IMR-90 (cell line): ENCODE data around the gene TESK2. TPM values are rescaled to one million over a fixed set of nuclear protein-coding genes. Genes with fewer than 3 reads are reported as not detected.
A peak's percentile ranks its signal among the peaks of the same experiment; 100 is the strongest.

Experiments
- ATAC-seq: fragments of 200-7000 bp; cut with Tn5 transposase; 2 replicates; pipeline ENCODE4 v1.9.1; 2020; ENCODE audit warnings: low read depth, mild to moderate bottlenecking, moderate library complexity
- BruUV-seq: library from RNA; stranded (reverse); fragments of 400-500 nt; replicated peaks from 2 replicates; lab custom pipeline; 2021; lab: Mats Ljungman, UMichigan
- CTCF ChIA-PET: fragments of 300-600 bp; formaldehyde crosslinking; extraction: SDS; loops from one replicate; lab custom pipeline; 2021; ENCODE audit warnings: antibody characterized with exemption; lab: Yijun Ruan, JAX
- POLR2A ChIA-PET: fragments of 300-600 bp; sonication (Branson Sonifier 250); formaldehyde crosslinking; loops from one replicate; lab custom pipeline; 2022; ENCODE audit warnings: antibody characterized with exemption; ENCODE audit not compliant: unreplicated experiment; lab: Charles Lee
- DNase-seq: peaks from one replicate; pipeline ENCODE4 v3.0.0; 2013
- H2AFZ ChIP-seq: replicated peaks from 2 replicates; pipeline ENCODE3; 2013; ENCODE audit warnings: low read length, mild to moderate bottlenecking; ENCODE audit not compliant: poor library complexity
- H2AK5ac ChIP-seq: 2 replicates; pipeline ENCODE4 v1.6.1; 2013; ENCODE audit warnings: low read depth, low read length, inconsistent platforms
- H2AK9ac ChIP-seq: replicated peaks from 2 replicates; pipeline ENCODE3; 2013; ENCODE audit warnings: mild to moderate bottlenecking, low read depth, low read length, moderate library complexity; ENCODE audit not compliant: poor library complexity
- H2BK120ac ChIP-seq: 2 replicates; pipeline ENCODE4 v1.6.1; 2013; ENCODE audit warnings: low read depth, low read length, inconsistent platforms
- H2BK15ac ChIP-seq: 3 replicates; pipeline ENCODE4 v1.6.1; 2013; ENCODE audit warnings: low read depth, low read length, inconsistent platforms
- H2BK20ac ChIP-seq: 2 replicates; pipeline ENCODE4 v1.6.1; 2013; ENCODE audit warnings: low read depth, mild to moderate bottlenecking, inconsistent platforms, low read length, moderate library complexity
- H2BK5ac ChIP-seq: 2 replicates; pipeline ENCODE4 v1.6.1; 2013; ENCODE audit warnings: mild to moderate bottlenecking, low read depth, low read length, inconsistent platforms; ENCODE audit not compliant: poor library complexity, severe bottlenecking
- H3K14ac ChIP-seq: replicated peaks from 2 replicates; pipeline ENCODE4 v1.6.1; 2013; ENCODE audit warnings: low read depth, low read length, inconsistent platforms
- H3K18ac ChIP-seq: 2 replicates; pipeline ENCODE4 v1.6.1; 2013; ENCODE audit warnings: low read depth, low read length, control low read depth
- H3K23ac ChIP-seq: 2 replicates; pipeline ENCODE4 v1.6.1; 2013; ENCODE audit warnings: low read depth, low read length, inconsistent platforms
- H3K27ac ChIP-seq: 2 replicates; pipeline ENCODE4 v1.5.1; 2013; ENCODE audit warnings: mild to moderate bottlenecking, control low read depth, low read length; ENCODE audit not compliant: insufficient read depth
- H3K27me3 ChIP-seq: 2 replicates; pipeline ENCODE4 v1.6.1; 2013; ENCODE audit warnings: low read length; ENCODE audit not compliant: control insufficient read depth, insufficient read depth
- H3K36me3 ChIP-seq: 2 replicates; pipeline ENCODE4 v1.6.1; 2013; ENCODE audit warnings: low read length, mixed read lengths; ENCODE audit not compliant: control insufficient read depth, insufficient read depth
- H3K4ac ChIP-seq: 2 replicates; pipeline ENCODE4 v1.6.1; 2013; ENCODE audit warnings: low read depth, low read length, inconsistent platforms
- H3K4me1 ChIP-seq: 2 replicates; pipeline ENCODE4 v1.6.1; 2013; ENCODE audit warnings: low read length, mixed read lengths; ENCODE audit not compliant: control insufficient read depth, insufficient read depth
- H3K4me2 ChIP-seq: 2 replicates; pipeline ENCODE4 v1.6.1; 2013; ENCODE audit warnings: low read depth, mild to moderate bottlenecking, control low read depth, low read length, moderate library complexity
- H3K4me3 ChIP-seq: 2 replicates; pipeline ENCODE4 v1.5.1; 2013; ENCODE audit warnings: low read depth, mild to moderate bottlenecking, control low read depth, low read length, moderate library complexity; ENCODE audit not compliant: insufficient read depth
- H3K56ac ChIP-seq: 2 replicates; pipeline ENCODE4 v1.6.1; 2013; ENCODE audit warnings: low read length, inconsistent platforms; ENCODE audit not compliant: insufficient read depth; ENCODE audit errors: extremely low read depth
- H3K79me1 ChIP-seq, 2 experiments: 2 replicates each; pipeline ENCODE4 v1.6.1; 2013; ENCODE audit warnings: low read length in 2 of 2, inconsistent platforms in 1 of 2, low read depth in 1 of 2
- H3K9ac ChIP-seq: 2 replicates; pipeline ENCODE4 v1.6.1; 2013; ENCODE audit warnings: low read depth, low read length, control low read depth
- H3K9me1 ChIP-seq: 2 replicates; pipeline ENCODE4 v1.6.1; 2013; ENCODE audit warnings: low read length, inconsistent platforms; ENCODE audit not compliant: insufficient read depth
- H3K9me3 ChIP-seq: 2 replicates; pipeline ENCODE4 v1.6.1; 2013; ENCODE audit warnings: low read length; ENCODE audit not compliant: control insufficient read depth, insufficient read depth
- H4K20me1 ChIP-seq: 2 replicates; pipeline ENCODE4 v1.6.1; 2013; ENCODE audit warnings: low read length, inconsistent platforms; ENCODE audit not compliant: insufficient read depth
- H4K5ac ChIP-seq: 2 replicates; pipeline ENCODE4 v1.6.1; 2013; ENCODE audit warnings: mild to moderate bottlenecking, low read depth, low read length, control low read depth
- H4K8ac ChIP-seq, 2 experiments: 2 replicates each; pipeline ENCODE4 v1.6.1; 2013; ENCODE audit warnings: low read depth in 2 of 2, low read length in 2 of 2, control low read depth in 1 of 2, inconsistent platforms in 1 of 2
- H4K91ac ChIP-seq: 2 replicates; pipeline ENCODE4 v1.6.1; 2013; ENCODE audit warnings: low read depth, low read length, inconsistent platforms; ENCODE audit not compliant: insufficient read depth
- BHLHE40 ChIP-seq: fragments of 150-350 bp; IDR thresholded peaks from 2 replicates; pipeline ENCODE4 v1.6.1; 2016; ENCODE audit warnings: mild to moderate bottlenecking, low read depth, low read length
- CEBPB ChIP-seq: IDR thresholded peaks from 2 replicates; pipeline ENCODE4 v1.6.1; 2012; ENCODE audit warnings: low read depth, low read length, improper control_type of control experiment
- CHD1 ChIP-seq: IDR thresholded peaks from 2 replicates; pipeline ENCODE4 v1.6.1; 2012; ENCODE audit warnings: low read depth, low read length, improper control_type of control experiment
- FOS ChIP-seq: fragments of 150-350 bp; IDR thresholded peaks from 2 replicates; pipeline ENCODE4 v1.6.1; 2016; ENCODE audit warnings: low read depth, low read length
- MAZ ChIP-seq: IDR thresholded peaks from 2 replicates; pipeline ENCODE4 v1.6.1; 2012; ENCODE audit warnings: low read depth, mild to moderate bottlenecking, low read length, improper control_type of control experiment, moderate library complexity, borderline replicate concordance
- MXI1 ChIP-seq: IDR thresholded peaks from 2 replicates; pipeline ENCODE4 v1.6.1; 2012; ENCODE audit warnings: low read depth, mild to moderate bottlenecking, low read length, moderate library complexity, borderline replicate concordance
- NFE2L2 ChIP-seq: fragments of 150-350 bp; IDR thresholded peaks from 2 replicates; pipeline ENCODE4 v1.6.1; 2016; ENCODE audit warnings: low read depth, mild to moderate bottlenecking, low read length
- POLR2A ChIP-seq: IDR thresholded peaks from 2 replicates; pipeline ENCODE4 v1.6.1; 2012; ENCODE audit warnings: mild to moderate bottlenecking, low read depth, low read length
- RAD21 ChIP-seq: IDR thresholded peaks from 2 replicates; pipeline ENCODE4 v1.6.1; 2012; ENCODE audit warnings: low read length, improper control_type of control experiment
- RCOR1 ChIP-seq: IDR thresholded peaks from 2 replicates; pipeline ENCODE4 v1.6.1; 2012; ENCODE audit warnings: mild to moderate bottlenecking, low read length, improper control_type of control experiment; ENCODE audit not compliant: insufficient replicate concordance
- RFX5 ChIP-seq: IDR thresholded peaks from 2 replicates; pipeline ENCODE4 v1.8.0; 2012; ENCODE audit warnings: low read depth, mild to moderate bottlenecking, low read length, moderate library complexity
- SMC3 ChIP-seq: fragments of 150-350 bp; IDR thresholded peaks from 2 replicates; pipeline ENCODE4 v1.6.1; 2016; ENCODE audit warnings: low read depth, mild to moderate bottlenecking, antibody characterized with exemption, low read length, moderate library complexity
- WGBS, 2 experiments: methylation state at CpG; one replicate each; pipeline versions ENCODE4 v1.1.5 to v1.1.7; 2013; ENCODE audit warnings: missing lambda C conversion rate in 2 of 2; ENCODE audit not compliant: insufficient read length in 1 of 2; ENCODE audit errors: extremely low coverage in 2 of 2; 5-methylcytosine and 5-hydroxymethylcytosine counted together
- dilution Hi-C: fragments of 300-500 bp; cut with HindIII; formaldehyde crosslinking; loops from one replicate; pipeline ENCODE4 v1.14.3; 2018; ENCODE audit warnings: low sequenced_read_pairs; ENCODE audit not compliant: unreplicated experiment
- in situ Hi-C: fragments of 300-500 bp; cut with MboI; formaldehyde crosslinking; loops from 3 replicates; pipeline ENCODE4 v1.14.3; 2019; ENCODE audit warnings: low sequenced_read_pairs, inconsistent platforms, mixed read lengths
- intact Hi-C: fragments of 100-400 bp; cut with micrococcal nuclease; formaldehyde crosslinking; loops from 2 replicates; pipeline ENCODE4 v1.10.0; 2022
- polyA plus RNA-seq, 3 experiments: library from polyadenylated mRNA; depleted of rRNA; stranded (reverse); fragments of >200 nt; gene quantifications; 2 replicates each; pipeline ENCODE4 v1.2.3, GENCODE V29; 2012; ENCODE audit warnings: low replicate concordance in 1 of 3
- total RNA-seq: library from RNA; depleted of rRNA; stranded (reverse); fragments of >200 nt; gene quantifications from 2 replicates; pipeline ENCODE4 v1.2.3, GENCODE V29; 2012
- TF ChIP-seq, protein P1 (sequence below): fragments of 150-350 bp; IDR thresholded peaks from 2 replicates; pipeline ENCODE4 v1.6.1; 2017; ENCODE audit warnings: mild to moderate bottlenecking, antibody characterized with exemption, low read length, low read depth
- TF ChIP-seq, protein P2 (sequence below): conservative IDR thresholded peaks from 2 replicates; pipeline ENCODE4 v1.5.1; 2012; ENCODE audit warnings: mild to moderate bottlenecking, low read depth, low read length, improper control_type of control experiment
- TF ChIP-seq, protein P3 (sequence below): fragments of 150-350 bp; IDR thresholded peaks from 2 replicates; pipeline ENCODE4 v1.6.1; 2016; ENCODE audit warnings: low read depth, mild to moderate bottlenecking, low read length, moderate library complexity, borderline replicate concordance

TESK2 gene
- total and polyA plus RNA-seq, 2 of the 4 experiments (the other 2 are of a cell fraction) = 0.90 to 1.3 TPM

DNA sequence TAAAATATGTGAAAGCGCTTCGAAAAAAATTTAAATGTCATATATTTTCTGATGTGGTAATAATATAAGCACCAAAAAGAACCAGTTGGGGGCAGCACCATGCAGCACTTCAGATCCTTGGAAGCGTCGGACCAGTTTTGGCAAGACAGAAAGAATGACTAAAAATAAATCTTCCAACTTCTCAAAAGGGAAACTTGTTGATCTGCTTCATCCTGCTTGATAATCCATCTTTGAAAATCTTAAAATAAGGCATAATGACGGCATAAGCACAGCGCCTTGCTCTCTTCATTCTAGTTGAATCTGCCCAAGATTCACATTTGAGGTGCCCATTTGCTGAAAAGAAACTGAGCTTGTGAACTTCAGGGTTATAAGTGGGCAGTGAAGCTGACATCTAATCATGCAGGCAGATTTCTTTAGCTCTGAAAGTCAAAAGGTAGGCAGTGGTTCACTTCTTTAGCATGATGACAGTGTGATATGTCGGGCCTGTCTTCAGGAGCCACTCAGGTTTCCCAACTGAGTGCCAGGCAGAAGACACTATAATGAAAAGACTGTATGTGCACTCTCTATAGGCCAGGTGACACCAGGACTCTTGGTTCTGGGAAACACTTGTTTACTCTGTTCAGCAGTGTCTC is 131.0 kb downstream of the TESK2 start:
- Histone ChIP-seq H2AK5ac (no peak overlapping the region), H3K4me3 (no peak overlapping the region), H4K5ac (no peak overlapping the region), H2BK15ac (no peak overlapping the region), H2BK5ac (no peak overlapping the region), H3K4ac (no peak overlapping the region), H3K18ac (no peak overlapping the region), H3K27me3 (no peaks in the 10 kb centered on the region), H4K8ac (no peak overlapping the region; a peak in 1 of 4 replicates), H3K4me1 (no peaks in the 10 kb centered on the region; the same call in 1 of the 2 replicates), H2BK120ac (no peak overlapping the region), H3K14ac (no peak overlapping the region), H3K56ac (no peak overlapping the region), H3K36me3 (no peaks in the 10 kb centered on the region), H3K9me1 (no peaks in the 10 kb centered on the region), H3K9ac (no peak overlapping the region), H2BK20ac (no peak overlapping the region), H4K20me1 (no peaks in the 10 kb centered on the region), H3K9me3 (no peaks in the 10 kb centered on the region), H3K4me2 (no peak overlapping the region), H4K91ac (no peak overlapping the region), H3K27ac (no peak overlapping the region), H2AK9ac (no peak overlapping the region), H3K79me1 (no peaks in the 10 kb centered on the region), H3K23ac (no peak overlapping the region; the same call in 1 of the 2 replicates), H2AFZ (no peak overlapping the region)
- dilution Hi-C loops (no loop called here), intact Hi-C loops (loop anchor here (1.0 to 2.0 kb wide), 3 partner anchors 57 to 210 kb away; no protein-coding TSS in a partner anchor), in situ Hi-C loops (loop anchor here (5.0 kb wide), 1 partner anchor 212 kb away; no protein-coding TSS in a partner anchor)
- DNase-seq (peak; percentile 77), ATAC-seq (peak; percentile 71)
- CTCF ChIA-PET = interaction anchor here (0.6 to 8.1 kb wide), 11 partner anchors 11 to 227 kb away, joined by 3 to 95 read pairs (median 4); partner anchors contain the start of gene TESK2
- 60% methylated on average over 1 of the region's 7 CpGs; no CpG with 5 or more reads in 1 of the 2 experiments for WGBS, 2 experiments
- POLR2A ChIA-PET = interaction anchor here (0.6 kb wide), 1 partner anchor 135 kb away, joined by 9 read pairs; no protein-coding TSS in a partner anchor
- no TSS peak for BruUV-seq
- no peak for TF ChIP-seq CEBPB
- TF ChIP-seq, protein P1, sequence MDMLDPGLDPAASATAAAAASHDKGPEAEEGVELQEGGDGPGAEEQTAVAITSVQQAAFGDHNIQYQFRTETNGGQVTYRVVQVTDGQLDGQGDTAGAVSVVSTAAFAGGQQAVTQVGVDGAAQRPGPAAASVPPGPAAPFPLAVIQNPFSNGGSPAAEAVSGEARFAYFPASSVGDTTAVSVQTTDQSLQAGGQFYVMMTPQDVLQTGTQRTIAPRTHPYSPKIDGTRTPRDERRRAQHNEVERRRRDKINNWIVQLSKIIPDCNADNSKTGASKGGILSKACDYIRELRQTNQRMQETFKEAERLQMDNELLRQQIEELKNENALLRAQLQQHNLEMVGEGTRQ = no peak
- TF ChIP-seq POLR2A = no peak
- TF ChIP-seq RCOR1 = no peak
- TF ChIP-seq RAD21 = peak; percentile 84
- no peak for TF ChIP-seq RFX5
- no peak for TF ChIP-seq BHLHE40
- no peak for TF ChIP-seq FOS
- no peak for TF ChIP-seq NFE2L2
- no peak for TF ChIP-seq CHD1
- TF ChIP-seq, protein P2, sequence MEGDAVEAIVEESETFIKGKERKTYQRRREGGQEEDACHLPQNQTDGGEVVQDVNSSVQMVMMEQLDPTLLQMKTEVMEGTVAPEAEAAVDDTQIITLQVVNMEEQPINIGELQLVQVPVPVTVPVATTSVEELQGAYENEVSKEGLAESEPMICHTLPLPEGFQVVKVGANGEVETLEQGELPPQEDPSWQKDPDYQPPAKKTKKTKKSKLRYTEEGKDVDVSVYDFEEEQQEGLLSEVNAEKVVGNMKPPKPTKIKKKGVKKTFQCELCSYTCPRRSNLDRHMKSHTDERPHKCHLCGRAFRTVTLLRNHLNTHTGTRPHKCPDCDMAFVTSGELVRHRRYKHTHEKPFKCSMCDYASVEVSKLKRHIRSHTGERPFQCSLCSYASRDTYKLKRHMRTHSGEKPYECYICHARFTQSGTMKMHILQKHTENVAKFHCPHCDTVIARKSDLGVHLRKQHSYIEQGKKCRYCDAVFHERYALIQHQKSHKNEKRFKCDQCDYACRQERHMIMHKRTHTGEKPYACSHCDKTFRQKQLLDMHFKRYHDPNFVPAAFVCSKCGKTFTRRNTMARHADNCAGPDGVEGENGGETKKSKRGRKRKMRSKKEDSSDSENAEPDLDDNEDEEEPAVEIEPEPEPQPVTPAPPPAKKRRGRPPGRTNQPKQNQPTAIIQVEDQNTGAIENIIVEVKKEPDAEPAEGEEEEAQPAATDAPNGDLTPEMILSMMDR = peak; percentile 80
- TF ChIP-seq SMC3 = peak; percentile 82
- TF ChIP-seq MAZ = no peak
- TF ChIP-seq MXI1 = no peak
- TF ChIP-seq, protein P3, sequence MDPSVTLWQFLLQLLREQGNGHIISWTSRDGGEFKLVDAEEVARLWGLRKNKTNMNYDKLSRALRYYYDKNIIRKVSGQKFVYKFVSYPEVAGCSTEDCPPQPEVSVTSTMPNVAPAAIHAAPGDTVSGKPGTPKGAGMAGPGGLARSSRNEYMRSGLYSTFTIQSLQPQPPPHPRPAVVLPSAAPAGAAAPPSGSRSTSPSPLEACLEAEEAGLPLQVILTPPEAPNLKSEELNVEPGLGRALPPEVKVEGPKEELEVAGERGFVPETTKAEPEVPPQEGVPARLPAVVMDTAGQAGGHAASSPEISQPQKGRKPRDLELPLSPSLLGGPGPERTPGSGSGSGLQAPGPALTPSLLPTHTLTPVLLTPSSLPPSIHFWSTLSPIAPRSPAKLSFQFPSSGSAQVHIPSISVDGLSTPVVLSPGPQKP = no peak
